ENCODE results near the gene GGT6. TPM values are rescaled to one million over a fixed set of nuclear protein-coding genes. Genes with fewer than 3 reads are reported as not detected.
A peak's percentile ranks its signal among the peaks of the same experiment; 100 is the strongest.

Gene GGT6
- polyA plus RNA-seq, 1 of the 3 experiments (the other 2 are of a cell fraction): not detected

DNA sequence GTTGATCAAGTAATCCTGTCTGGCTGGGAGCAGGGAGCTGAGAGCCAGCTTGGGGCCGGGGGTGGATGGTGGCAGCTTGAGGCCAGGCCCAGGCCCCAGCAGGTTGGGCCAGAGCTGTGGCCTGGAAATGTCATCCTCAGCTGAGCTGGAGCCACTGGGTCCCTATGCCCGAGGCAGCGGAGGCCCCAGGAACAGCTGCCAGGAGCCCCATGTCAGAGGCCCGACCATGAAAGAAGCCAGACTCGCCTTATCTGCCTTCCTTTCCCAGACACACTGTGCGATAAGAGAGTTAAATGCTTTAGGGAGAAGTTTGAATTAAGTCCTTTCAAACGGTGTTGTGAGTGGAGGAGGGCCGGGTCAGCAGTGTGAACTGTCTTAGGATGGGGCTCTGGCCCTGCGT lies 27.4 kb upstream of the GGT6 start (continued):
- TF ChIP-seq TCF12 (IDR thresholded peaks at IDR 0.05): peak; percentile 84
- TF ChIP-seq RFX5 (IDR thresholded peaks at IDR 0.05; ENCODE audit: low read length): no peak
- peak; percentile 100 for TF ChIP-seq GATA2 (CRISPR knock-in tag; IDR thresholded peaks at IDR 0.05)

DNA sequence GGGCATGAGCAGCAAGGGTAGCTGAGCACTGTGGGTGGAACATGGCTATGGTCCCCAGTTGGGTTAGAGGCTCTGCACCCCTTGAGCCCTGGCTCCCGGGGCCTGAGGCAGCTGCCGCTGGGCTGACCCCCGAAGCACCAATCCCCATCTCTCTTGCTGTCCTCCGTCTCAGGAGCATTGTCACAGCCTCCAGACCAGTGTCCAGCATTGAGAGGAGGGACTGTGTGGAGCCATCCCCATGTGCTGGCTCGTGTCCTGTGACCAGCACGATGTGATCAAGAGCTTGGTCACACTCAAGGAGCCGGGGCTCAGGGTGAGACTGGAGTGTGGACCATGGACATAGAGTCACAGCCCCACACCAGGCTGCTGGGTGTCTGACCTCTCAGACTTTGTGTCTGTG lies 26.8 kb upstream of the GGT6 start:
- ChIA-PET CTCF (interaction anchor here (0.6 to 9.7 kb wide), 5 partner anchors 13 to 175 kb away, joined by 3 to 75 read pairs (median 8); no protein-coding TSS in a partner anchor), POLR2A (no interaction called here)
- no peaks in the 10 kb centered on the region for H3K36me3 ChIP-seq (replicated peaks in 1 of 2; ENCODE audit: control insufficient read depth in 1 of 2, insufficient read depth in 2 of 2, low read length in 1 of 2)
- H3K4me1 ChIP-seq (ENCODE audit: control insufficient read depth in 1 of 2, insufficient read depth in 2 of 2, low read depth in 1 of 2, low read length in 1 of 2): peaks cover 0 to 35% of the 10 kb centered on the region in 2 experiments; a peak in 1 of 4 replicates
- no peak overlapping the region for H3K9ac ChIP-seq
- WGBS (ENCODE audit: low lambda C conversion rate): 47% methylated on average over 5 of the region's 7 CpGs
- no peak for DNase-seq
- TF ChIP-seq TAF1 (IDR thresholded peaks at IDR 0.05; ENCODE audit: borderline replicate concordance, low read depth, low read length): no peak
- TF ChIP-seq YY1 (IDR thresholded peaks at IDR 0.05; ENCODE audit: low read depth): no peak
- TF ChIP-seq, protein P1, sequence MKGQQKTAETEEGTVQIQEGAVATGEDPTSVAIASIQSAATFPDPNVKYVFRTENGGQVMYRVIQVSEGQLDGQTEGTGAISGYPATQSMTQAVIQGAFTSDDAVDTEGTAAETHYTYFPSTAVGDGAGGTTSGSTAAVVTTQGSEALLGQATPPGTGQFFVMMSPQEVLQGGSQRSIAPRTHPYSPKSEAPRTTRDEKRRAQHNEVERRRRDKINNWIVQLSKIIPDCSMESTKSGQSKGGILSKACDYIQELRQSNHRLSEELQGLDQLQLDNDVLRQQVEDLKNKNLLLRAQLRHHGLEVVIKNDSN (IDR thresholded peaks at IDR 0.05; ENCODE audit: borderline replicate concordance, low read depth): no peak
- TF ChIP-seq SIN3A (IDR thresholded peaks at IDR 0.05; ENCODE audit: borderline replicate concordance, low read depth, low read length): no peak
- no peak for TF ChIP-seq TCF12 (IDR thresholded peaks at IDR 0.05)
- no peak for TF ChIP-seq EZH2phosphoT487 (IDR thresholded peaks at IDR 0.05; ENCODE audit: borderline replicate concordance, low read depth)
- no peak for TF ChIP-seq MXI1 (IDR thresholded peaks at IDR 0.05; ENCODE audit: low read depth, low read length)
- TF ChIP-seq EP300 (IDR thresholded peaks at IDR 0.05; ENCODE audit: borderline replicate concordance in 1 of 2, low read depth in 1 of 2, low read length in 1 of 2): no peak
- no peak for TF ChIP-seq GATA2 (CRISPR knock-in tag; IDR thresholded peaks at IDR 0.05)
- no peak for TF ChIP-seq SMC3 (IDR thresholded peaks at IDR 0.05; ENCODE audit: low read depth, low read length)
- no peak for TF ChIP-seq FOSL2 (IDR thresholded peaks at IDR 0.05; ENCODE audit: borderline replicate concordance, low read depth)
- TF ChIP-seq, protein P2, sequence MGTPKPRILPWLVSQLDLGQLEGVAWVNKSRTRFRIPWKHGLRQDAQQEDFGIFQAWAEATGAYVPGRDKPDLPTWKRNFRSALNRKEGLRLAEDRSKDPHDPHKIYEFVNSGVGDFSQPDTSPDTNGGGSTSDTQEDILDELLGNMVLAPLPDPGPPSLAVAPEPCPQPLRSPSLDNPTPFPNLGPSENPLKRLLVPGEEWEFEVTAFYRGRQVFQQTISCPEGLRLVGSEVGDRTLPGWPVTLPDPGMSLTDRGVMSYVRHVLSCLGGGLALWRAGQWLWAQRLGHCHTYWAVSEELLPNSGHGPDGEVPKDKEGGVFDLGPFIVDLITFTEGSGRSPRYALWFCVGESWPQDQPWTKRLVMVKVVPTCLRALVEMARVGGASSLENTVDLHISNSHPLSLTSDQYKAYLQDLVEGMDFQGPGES (IDR thresholded peaks at IDR 0.05; ENCODE audit: low read depth, low read length): no peak
- TF ChIP-seq, protein P3, sequence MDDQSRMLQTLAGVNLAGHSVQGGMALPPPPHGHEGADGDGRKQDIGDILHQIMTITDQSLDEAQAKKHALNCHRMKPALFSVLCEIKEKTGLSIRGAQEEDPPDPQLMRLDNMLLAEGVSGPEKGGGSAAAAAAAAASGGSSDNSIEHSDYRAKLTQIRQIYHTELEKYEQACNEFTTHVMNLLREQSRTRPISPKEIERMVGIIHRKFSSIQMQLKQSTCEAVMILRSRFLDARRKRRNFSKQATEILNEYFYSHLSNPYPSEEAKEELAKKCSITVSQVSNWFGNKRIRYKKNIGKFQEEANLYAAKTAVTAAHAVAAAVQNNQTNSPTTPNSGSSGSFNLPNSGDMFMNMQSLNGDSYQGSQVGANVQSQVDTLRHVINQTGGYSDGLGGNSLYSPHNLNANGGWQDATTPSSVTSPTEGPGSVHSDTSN (IDR thresholded peaks at IDR 0.05): no peak
- no peak for TF ChIP-seq JUND (IDR thresholded peaks at IDR 0.05)
- TF ChIP-seq MEF2A (IDR thresholded peaks at IDR 0.05; ENCODE audit: borderline replicate concordance, low read depth): no peak
- no peak for TF ChIP-seq RCOR1 (IDR thresholded peaks at IDR 0.05; ENCODE audit: low read length)
- TF ChIP-seq NRF1 (IDR thresholded peaks at IDR 0.05; ENCODE audit: low read depth, low read length): no peak
- no peaks in the 10 kb centered on the region for H4K20me1 ChIP-seq (ENCODE audit: insufficient read depth)
- H3K9me2 ChIP-seq: no peaks in the 10 kb centered on the region
- H3K27me3 ChIP-seq (ENCODE audit: insufficient read depth): peaks cover 76% of the 10 kb centered on the region
- no peaks in the 10 kb centered on the region for H3K79me2 ChIP-seq (ENCODE audit: insufficient read depth)
- H3K9me3 ChIP-seq: no peaks in the 10 kb centered on the region
- no peak overlapping the region for H3K27ac ChIP-seq (ENCODE audit: low read depth in 2 of 2, low read length in 1 of 2)
- H3F3A ChIP-seq (replicated peaks; ENCODE audit: insufficient read depth): no peaks in the 10 kb centered on the region
- H2AFZ ChIP-seq (ENCODE audit: low read depth): no peak overlapping the region
- no peak overlapping the region for H3K4me2 ChIP-seq
- H3K4me3 ChIP-seq (ENCODE audit: low read depth in 2 of 2, low read length in 1 of 2): no peak overlapping the region

Measured in SK-N-SH (cell line).